Measurements from ENCODE around the gene TAF7.
"Not testable (repeated sequence)": the region's sequence is repeated elsewhere in the genome, so short reads cannot be mapped to it uniquely, and the experiment has no call there.

Gene TAF7

DNA sequence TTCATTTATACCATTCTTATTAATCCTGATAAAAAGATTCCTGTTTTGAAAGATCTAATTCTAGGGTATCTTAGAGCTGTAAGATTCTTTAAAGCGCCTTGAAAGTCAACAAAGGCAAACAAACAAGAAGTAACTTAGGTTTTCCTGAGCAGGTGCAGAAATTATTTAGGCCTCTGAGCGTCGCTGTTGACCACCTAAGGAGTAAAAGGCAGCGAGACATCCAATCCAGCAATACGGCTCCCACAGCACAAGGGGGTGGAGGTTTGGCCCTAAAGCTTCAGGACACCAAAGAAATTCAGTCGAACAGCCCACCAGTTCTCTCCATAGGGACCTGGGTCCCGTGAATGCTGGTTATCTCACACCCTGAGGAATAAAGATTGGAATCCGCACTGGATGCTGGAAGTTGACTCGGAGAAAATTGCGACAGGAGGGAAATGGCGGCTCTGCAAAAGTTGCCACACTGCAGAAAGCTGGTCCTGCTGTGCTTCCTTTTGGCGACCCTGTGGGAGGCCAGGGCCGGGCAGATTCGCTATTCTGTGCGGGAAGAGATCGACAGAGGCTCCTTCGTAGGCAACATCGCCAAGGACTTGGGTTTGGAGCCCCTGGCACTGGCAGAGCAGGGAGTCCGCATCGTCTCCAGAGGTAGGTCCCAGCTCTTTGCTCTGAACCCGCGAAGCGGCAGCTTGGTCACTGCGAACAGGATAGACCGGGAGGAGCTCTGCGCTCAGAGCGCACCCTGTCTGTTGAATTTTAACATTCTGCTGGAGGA is 18.1 kb upstream of the TAF7 start, which contains the start of gene PCDHGA2:
PCDHGA2 (plus strand) TSS at position 223 of the 769 bp plus-strand sequence.
- DNase-seq (ENCODE audit: low read depth) = no peak

DNA sequence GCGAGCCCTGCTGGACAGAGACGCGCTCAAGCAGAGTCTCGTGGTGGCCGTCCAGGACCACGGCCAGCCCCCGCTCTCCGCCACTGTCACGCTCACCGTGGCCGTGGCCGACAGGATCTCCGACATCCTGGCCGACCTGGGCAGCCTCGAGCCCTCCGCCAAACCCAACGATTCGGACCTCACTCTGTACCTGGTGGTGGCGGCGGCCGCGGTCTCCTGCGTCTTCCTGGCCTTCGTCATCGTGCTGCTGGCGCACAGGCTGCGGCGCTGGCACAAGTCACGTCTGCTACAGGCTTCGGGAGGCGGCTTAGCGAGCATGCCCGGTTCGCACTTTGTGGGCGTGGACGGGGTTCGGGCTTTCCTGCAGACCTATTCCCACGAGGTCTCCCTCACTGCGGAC is 12.0 kb upstream of the TAF7 start:
- DNase-seq (ENCODE audit: low read depth) = not testable (repeated sequence)

DNA sequence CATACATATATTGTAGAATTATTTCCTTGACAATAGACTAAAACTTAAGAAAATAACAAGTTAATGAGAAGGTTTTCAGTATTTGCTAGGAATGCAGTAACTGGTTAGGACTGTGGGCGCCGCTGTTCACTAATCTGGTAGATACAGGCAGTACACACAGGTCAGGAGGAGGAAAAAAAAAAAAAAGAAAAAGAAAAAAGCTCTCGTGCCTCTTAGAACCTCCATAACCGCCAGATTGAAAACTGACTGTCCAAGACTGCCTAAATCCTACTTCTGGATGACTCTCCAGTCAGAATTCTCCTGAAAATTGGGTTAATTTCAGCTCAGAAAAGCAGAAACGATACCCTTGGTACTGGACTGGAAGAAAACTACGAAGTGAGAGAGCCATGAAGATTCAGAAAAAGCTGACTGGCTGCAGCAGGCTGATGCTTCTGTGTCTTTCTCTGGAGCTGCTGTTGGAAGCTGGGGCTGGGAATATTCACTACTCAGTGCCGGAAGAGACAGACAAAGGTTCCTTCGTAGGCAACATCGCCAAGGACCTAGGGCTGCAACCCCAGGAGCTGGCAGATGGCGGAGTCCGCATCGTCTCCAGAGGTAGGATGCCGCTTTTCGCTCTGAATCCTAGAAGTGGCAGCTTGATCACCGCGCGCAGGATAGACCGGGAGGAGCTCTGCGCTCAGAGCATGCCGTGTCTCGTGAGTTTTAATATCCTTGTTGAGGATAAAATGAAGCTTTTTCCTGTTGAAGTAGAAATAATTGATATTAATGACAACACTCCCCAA is 9.9 kb upstream of the TAF7 start, which contains the start of gene PCDHGA1:
PCDHGA1 (plus strand) TSS at position 216 of the 782 bp plus-strand sequence.
- DNase-seq (ENCODE audit: low read depth) = no peak

DNA sequence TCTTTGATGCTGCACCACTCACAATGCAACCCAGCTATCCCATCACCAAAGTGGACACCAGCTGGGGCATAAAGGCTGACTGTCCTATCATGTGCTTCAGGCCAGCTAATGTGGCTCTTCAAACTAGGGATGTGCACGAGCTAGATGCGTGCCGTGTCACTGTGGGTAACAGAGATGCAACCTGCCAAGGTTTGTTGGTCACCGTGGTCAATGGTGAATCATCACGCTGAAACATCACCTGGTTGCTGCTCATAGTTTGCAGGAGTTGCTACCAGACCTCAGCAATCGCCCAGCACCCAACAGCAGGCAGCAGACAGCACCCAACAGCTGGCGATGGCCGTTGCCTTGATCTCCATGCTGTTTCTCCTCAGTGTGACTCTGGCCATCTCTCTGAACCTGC is 7.6 kb upstream of the TAF7 start:
- no peak for DNase-seq (ENCODE audit: low read depth)

DNA sequence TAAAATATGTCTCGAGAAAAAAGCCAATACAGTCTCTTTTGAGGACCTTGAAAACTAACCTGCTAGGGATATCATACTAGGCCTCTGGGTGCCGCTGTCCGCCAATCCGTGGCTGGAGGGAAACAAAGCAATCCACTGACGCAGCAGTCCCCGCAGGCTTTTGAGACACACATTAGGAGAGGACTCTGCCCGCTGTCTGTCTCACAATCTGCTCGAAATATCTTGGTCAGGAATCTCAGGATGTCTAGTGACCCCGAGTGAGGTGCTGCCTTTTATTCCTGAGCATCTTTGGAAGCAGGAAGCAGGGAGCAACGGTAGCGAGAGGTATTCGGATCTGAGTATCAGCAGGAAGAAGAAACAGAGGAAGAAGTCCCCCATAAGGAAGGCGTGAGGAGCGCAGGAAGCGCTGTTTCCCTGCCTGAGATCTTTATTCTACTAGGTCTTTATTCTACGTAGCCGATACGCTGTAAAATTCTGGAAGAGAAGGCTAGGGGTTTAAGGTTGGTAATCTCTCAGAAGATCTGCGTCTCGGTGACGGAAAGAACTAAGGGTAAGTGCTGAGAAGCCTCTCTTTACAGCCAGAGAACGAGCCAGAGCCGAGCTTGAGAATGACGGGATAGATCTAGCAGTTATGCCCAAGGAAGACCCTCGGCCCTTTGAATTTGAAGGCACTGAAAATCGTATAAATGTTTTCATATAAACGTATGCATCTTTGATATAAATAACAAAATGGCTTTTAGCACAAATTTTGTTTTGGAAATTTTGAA is 5.7 kb upstream of the TAF7 start:
- DNase-seq (ENCODE audit: low read depth) = peak; percentile 25

DNA sequence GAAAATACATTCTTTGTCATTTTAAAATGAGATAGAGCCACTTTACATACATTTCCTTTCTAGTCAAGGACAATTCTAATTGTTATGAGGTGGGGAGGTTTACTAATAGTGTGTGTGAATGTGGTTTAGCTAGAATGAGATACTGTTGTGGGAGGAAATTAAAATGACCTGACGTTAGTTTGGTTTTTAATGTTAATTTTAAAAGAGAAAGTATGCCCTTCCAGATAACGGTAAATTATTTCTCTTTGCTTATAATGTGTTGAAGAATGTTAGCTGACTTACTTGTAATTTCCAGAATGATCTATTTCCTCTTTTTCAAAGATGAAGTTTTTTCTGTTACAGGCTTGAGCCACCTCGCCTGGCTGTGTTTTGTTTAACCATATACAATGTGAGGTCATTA is 1.7 kb upstream of the TAF7 start:
- no peak for DNase-seq (ENCODE audit: low read depth)

DNA sequence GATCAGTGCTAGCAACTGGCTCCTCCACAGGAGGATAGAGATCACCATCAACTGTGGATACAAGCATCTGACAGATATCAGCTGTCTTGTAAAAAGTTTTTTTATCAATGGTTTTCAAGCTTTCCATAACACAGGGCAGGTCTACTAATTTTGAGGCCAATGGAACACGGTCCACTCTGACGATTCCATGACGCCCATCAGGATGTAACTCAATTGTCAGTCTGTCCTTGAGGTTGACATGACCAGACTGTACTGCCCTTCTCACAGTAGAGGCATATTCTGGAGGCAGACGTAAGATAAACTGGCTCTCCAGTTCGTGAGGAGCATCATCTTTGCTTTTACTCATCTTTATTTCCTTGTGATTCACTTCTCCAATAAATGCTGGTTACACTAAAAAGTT is 885 bp downstream of the TAF7 start:
- DNase-seq (ENCODE audit: low read depth) = no peak

DNA sequence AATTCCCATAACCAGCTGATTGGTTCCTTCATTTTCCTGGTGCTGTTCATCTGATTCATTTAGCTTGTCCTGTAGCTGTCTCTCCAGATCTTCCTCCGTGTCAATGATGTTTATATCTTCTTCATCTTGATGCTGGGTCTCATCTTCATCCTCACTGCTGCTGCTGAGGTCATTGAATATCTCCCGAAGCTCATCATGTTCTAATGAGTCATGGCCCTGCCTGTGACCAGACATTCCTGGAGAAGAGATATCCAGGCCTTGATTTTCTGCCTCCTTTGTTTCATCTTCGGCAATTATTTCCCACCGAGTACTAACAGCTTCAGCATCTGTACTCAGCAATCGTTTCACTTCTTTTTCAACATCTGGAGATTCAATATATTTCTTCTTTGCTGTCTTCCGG is 1.4 kb downstream of the TAF7 start:
- DNase-seq (ENCODE audit: low read depth) = no peak

DNA sequence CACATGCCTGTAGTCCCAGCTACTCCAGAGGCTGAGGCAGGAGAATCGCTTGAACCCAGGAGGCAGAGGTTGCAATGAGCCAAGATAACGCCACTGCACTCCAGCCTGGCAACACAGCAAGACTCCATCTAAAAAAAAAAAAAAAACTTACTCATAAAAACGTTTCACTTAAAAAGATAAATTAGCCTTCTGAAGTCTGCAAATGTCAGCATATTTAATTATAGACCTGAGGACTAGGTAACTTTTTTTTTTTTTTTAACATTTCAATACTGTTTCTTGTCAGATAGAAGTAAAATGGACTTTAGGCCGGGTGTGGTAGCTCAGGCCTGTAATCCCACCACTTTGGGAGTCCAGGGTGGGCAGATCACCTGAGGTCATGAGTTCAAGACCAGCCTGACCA is 3.6 kb downstream of the TAF7 start:
- not testable (repeated sequence) for DNase-seq (ENCODE audit: low read depth)

DNA sequence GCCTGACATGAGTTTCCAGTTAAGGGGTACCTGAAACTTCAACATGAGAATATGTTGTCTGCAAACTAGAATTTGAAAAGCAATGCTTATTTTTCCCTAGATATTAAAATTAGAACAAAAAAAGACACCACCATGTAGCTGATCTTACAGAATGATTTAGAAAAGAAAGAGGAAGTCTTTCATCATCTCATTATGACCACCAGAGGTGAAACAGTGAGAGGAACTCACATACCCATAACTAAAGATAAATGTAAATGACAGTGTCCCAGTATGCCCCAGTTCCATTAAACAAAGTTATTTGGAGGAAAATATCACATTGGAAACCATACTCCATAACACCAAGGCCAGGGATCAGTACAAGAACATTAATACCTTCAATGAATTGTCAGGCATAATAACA is 6.9 kb downstream of the TAF7 start:
- DNase-seq (ENCODE audit: low read depth) = no peak

DNA sequence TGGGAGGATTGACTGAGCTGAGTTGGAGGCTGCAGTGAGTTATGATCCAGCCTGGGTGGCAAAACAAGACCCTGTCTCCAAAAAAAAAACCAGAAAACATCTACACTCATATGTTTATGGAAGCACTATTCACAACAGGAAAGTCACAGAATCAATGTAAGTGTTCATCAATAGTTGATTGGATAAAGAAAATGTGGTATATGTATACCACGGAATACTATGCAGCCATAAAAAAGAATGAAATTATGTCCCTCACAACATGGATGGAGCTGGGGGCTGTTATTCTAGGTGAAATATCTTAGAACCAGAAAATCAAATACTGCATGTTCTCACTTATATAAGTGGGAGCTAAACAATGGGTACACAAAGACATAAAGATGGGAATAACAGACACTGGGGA is 14.0 kb downstream of the TAF7 start:
- no peak for DNase-seq (ENCODE audit: low read depth)

DNA sequence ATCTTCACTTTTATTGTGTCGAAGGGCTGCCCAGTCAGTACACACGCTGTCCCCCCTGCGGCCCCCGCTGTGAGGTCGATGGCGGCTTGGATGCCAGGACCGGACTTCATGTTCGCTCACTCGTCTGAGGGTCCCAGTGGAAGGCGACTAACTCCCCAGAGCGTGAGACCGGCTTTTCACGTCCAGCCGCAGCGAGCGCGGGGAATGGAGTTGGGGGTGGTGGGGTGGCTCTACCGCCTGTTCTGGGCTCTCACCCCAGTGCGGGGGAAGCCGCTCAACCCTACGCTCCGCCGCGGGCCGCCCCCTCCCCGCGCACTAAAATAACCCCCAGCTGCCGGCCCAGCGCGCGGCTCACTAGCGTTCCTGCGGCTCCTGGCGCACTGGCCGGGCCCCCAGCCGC is 16.8 kb downstream of the TAF7 start, which contains the start of gene SLC25A2:
SLC25A2 (minus strand) TSS at position 294 of the 400 bp plus-strand sequence; CDS start at position 110, 184 bp downstream.
- no peak for DNase-seq (ENCODE audit: low read depth)

DNA sequence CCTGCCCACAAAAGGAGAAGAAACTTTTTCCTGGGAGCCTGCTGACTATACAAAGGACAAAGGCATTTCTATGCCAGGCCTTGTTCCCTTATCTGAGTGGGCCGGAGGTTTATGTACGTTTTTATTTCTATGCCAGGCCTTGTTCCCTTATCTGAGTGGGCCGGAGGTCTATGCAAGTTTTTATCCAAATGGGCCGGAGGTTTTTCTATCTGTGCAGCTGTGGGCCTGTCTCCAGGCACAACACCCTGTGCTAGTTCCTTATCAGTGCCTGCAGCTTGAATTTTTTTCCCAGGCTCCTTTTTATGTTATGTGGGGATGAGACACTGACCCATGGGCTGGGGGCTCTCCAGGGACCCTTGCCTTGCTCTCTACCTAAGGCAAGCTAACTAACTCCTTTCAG is 22.2 kb downstream of the TAF7 start:
- no peak for DNase-seq (ENCODE audit: low read depth)

DNA sequence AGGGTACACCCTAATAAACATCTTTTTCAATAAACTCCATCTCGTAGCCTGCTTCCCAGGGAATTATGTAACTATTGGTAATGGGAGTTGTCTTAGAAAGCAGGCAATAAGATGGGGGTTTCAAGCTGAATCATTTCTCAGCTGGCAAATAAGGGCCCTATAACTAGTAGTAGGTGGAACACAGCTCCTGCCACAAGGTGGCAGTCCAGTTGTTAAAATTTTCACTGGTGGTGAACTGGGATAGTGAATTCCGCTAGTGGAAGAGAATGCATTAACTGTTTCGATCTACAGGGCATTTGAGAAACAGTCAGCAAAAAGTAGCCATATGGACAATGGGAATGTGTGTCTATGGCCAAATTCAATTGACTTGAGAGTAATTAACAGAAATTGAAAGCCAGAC is 47.7 kb downstream of the TAF7 start:
- no peak for DNase-seq (ENCODE audit: low read depth)

DNA sequence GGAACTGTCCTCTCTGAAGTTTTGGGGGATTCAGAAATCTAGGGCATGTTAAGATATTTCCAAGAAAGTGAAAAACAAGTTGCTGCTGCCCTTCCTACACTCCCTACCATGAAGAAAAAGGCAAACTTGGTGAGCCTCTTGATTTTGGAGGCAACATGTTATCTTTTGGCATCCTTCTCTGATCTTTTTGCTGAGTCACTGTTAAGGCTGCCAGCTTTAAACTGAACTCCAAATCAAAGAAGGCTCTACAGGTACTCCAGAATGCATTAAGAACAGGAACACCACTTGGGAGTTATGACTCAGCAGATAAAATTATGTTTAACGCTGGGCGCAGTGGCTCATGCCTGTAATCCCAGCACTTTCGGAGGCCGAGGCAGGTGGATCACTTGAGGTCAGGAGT is 51.4 kb downstream of the TAF7 start:
- DNase-seq (ENCODE audit: low read depth) = no peak

All from stimulated activated CD8-positive, alpha-beta memory T cell treated with anti-CD3 and anti-CD28 coated beads, Interleukin-15, amount 100 ng/mL, for 24 hours (primary cell).